Lung (tissue), 12 donors: ENCODE measurements around the gene COL9A3. TPM values are rescaled to one million over a fixed set of nuclear protein-coding genes. Genes with fewer than 3 reads are reported as not detected.

ENCODE experiments used
- ATAC-seq: fragments of 200-7000 bp; cut with Tn5 transposase; one replicate; pipeline ENCODE4 v1.9.1; 2020; ENCODE audit warnings: moderate number of reproducible peaks; ENCODE audit not compliant: insufficient read depth, low FRiP score
- DNase-seq, 3 donors: peaks; one replicate each; pipeline ENCODE4 v3.0.0-alpha.2; 2013 to 2017
- H3K27ac ChIP-seq, 2 donors: one replicate each; pipeline ENCODE4 v1.5.1; 2013; ENCODE audit warnings: mild to moderate bottlenecking in 2 of 2, moderate library complexity in 2 of 2, control low read depth in 1 of 2, inconsistent platforms in 1 of 2, low read depth in 1 of 2, low read length in 1 of 2
- H3K27me3 ChIP-seq, 3 donors: one replicate each; pipeline ENCODE4 v1.5.1; 2013; ENCODE audit warnings: low read length in 2 of 3; ENCODE audit not compliant: control insufficient read depth in 3 of 3, insufficient read depth in 3 of 3
- H3K36me3 ChIP-seq, 4 donors: one replicate each; pipeline ENCODE4 v1.5.1; 2013; ENCODE audit warnings: low read length in 4 of 4, mild to moderate bottlenecking in 1 of 4, moderate library complexity in 1 of 4; ENCODE audit not compliant: control insufficient read depth in 4 of 4, insufficient read depth in 4 of 4
- H3K4me1 ChIP-seq, 5 donors: one replicate each; pipeline ENCODE4 v1.5.1; 2013; ENCODE audit warnings: low read length in 5 of 5, mild to moderate bottlenecking in 2 of 5, moderate library complexity in 1 of 5; ENCODE audit not compliant: control insufficient read depth in 5 of 5, insufficient read depth in 5 of 5
- H3K4me3 ChIP-seq: one replicate; pipeline ENCODE4 v1.5.1; 2013; ENCODE audit warnings: mild to moderate bottlenecking, control low read depth, moderate library complexity
- H3K9ac ChIP-seq, 2 donors: one replicate each; pipeline ENCODE4 v1.5.1; 2013; ENCODE audit warnings: low read length in 2 of 2, control low read depth in 1 of 2; ENCODE audit not compliant: insufficient read depth in 1 of 2
- H3K9me3 ChIP-seq, 4 donors: one replicate each; pipeline ENCODE4 v1.5.1; 2013; ENCODE audit warnings: low read length in 3 of 4, mild to moderate bottlenecking in 1 of 4, moderate library complexity in 1 of 4; ENCODE audit not compliant: control insufficient read depth in 4 of 4, insufficient read depth in 3 of 4
- CTCF ChIP-seq: IDR thresholded peaks from 2 replicates; pipeline ENCODE4 v1.5.1; 2012; ENCODE audit warnings: mild to moderate bottlenecking; ENCODE audit errors: control extremely low read depth, extremely low read depth
- WGBS, 2 donors: extraction: QIAGEN DNeasy Blood & Tissue Kit; methylation state at CpG; one replicate each; pipeline ENCODE4 v1.1.7; 2013; 5-methylcytosine and 5-hydroxymethylcytosine counted together
- polyA plus RNA-seq, 2 donors: library from polyadenylated mRNA; stranded (reverse); fragments of 200-250 nt; gene quantifications; one replicate each; pipeline ENCODE4 v1.2.1, GENCODE V29; 2013
- total RNA-seq, 2 donors: library from RNA; depleted of rRNA in 1 of 2; stranded (reverse); fragments of >200 nt in 1 of 2; gene quantifications; one replicate each; pipeline ENCODE4 v1.2.1, GENCODE V29; 2014 to 2021
- donor health status: control.
- donor health status: control.
- donor health status: Bipolar disorder and iron deficiency.
- donor health status: healthy.
- donor health status: DM: yes; HTN: yes; CAD: no.

Gene COL9A3
- total and polyA plus RNA-seq, 4 donors = 0.55 to 26.1 (median 4.0) TPM

GRCh38 chr20:62804627-62805154, 12.2 kb upstream of the COL9A3 start, which contains the start of gene OGFR:
OGFR (plus strand) TSS chr20:62804835; CDS start chr20:62804860, 25 bp downstream.
- ATAC-seq (peak; percentile 50), DNase-seq (peak; percentile 61 to 74 (median 73))
- H3K9ac ChIP-seq = peak within 1 kb of the TSS in 1 of 2 donors; percentile 19
- H3K27ac ChIP-seq = peak within 1 kb of the TSS; percentile 24 to 93
- H3K4me3 ChIP-seq = peak within 1 kb of the TSS; percentile 98
- no peak for TF ChIP-seq CTCF
- WGBS, 2 donors = 0 to 1% methylated on average over 29 to 77 of the region's 77 CpGs
- H3K4me1 ChIP-seq = peaks cover 0 to 25% (median 6%) of the 10 kb centered on the region in 5 donors
- peaks cover 3 to 29% (median 17%) of the 10 kb centered on the region in 4 donors for H3K36me3 ChIP-seq
- H3K9me3 ChIP-seq = no peaks in the 10 kb centered on the region
- H3K27me3 ChIP-seq = no peaks in the 10 kb centered on the region

GRCh38 chr20:62805155-62805710, 11.6 kb upstream of the COL9A3 start:
- Histone ChIP-seq H3K4me1 (peaks cover 0 to 25% (median 6%) of the 10 kb centered on the region in 5 donors), H3K9ac (peak overlapping the region in 1 of 2 donors; percentile 19), H3K9me3 (no peaks in the 10 kb centered on the region), H3K27me3 (no peaks in the 10 kb centered on the region), H3K4me3 (peak overlapping the region; percentile 98), H3K36me3 (peaks cover 3 to 30% (median 22%) of the 10 kb centered on the region in 4 donors), H3K27ac (peak overlapping the region; percentile 24 to 73)
- 0 to 1% methylated on average over 22 to 58 of the region's 58 CpGs for WGBS, 2 donors
- DNase-seq = peak in 1 of 3 donors; percentile 28
- ATAC-seq = peak; percentile 9
- TF ChIP-seq CTCF = no peak

- TF ChIP-seq CTCF = no peak
- Histone ChIP-seq H3K4me1 (peaks cover 0 to 25% (median 6%) of the 10 kb centered on the region in 5 donors), H3K9ac (peak overlapping the region in 1 of 2 donors; percentile 19), H3K27me3 (no peaks in the 10 kb centered on the region), H3K4me3 (peak overlapping the region; percentile 98), H3K9me3 (no peaks in the 10 kb centered on the region), H3K36me3 (peaks cover 3 to 34% (median 21%) of the 10 kb centered on the region in 4 donors), H3K27ac (peak overlapping the region in 1 of 2 donors; percentile 73)
- peak; percentile 14 for ATAC-seq
- no peak for DNase-seq
- 12 to 24% methylated on average over 25 of the region's 25 CpGs for WGBS, 2 donors
These were observed 11.0 kb upstream of the COL9A3 start for GRCh38 chr20:62805711-62806382.
